Caco-2 (cell line): ENCODE measurements around the gene TUT4. TPM values are rescaled to one million over a fixed set of nuclear protein-coding genes. Genes with fewer than 3 reads are reported as not detected.

ENCODE experiments used
- BruUV-seq: library from RNA; stranded (reverse); fragments of 400-500 nt; replicated peaks from 2 replicates; lab custom pipeline; 2021; lab: Mats Ljungman, UMichigan
- CTCF ChIA-PET: fragments of 300-600 bp; sonication (Branson Sonifier 250); formaldehyde crosslinking; loops from one replicate; lab custom pipeline; 2022; ENCODE audit warnings: antibody characterized with exemption; lab: Charles Lee
- POLR2A ChIA-PET: fragments of 300-600 bp; sonication (Branson Sonifier 250); formaldehyde crosslinking; loops from one replicate; lab custom pipeline; 2022; ENCODE audit warnings: antibody characterized with exemption; lab: Charles Lee
- DNase-seq, 2 experiments: peaks; one replicate each; pipeline versions ENCODE4 v3.0.0 to v3.0.0-alpha.2; 2020 to 2022
- H3K27me3 ChIP-seq: replicated peaks from 2 replicates; pipeline ENCODE4 v1.6.0; 2011; ENCODE audit warnings: low read length; ENCODE audit not compliant: control insufficient read depth, insufficient read depth
- H3K36me3 ChIP-seq: 2 replicates; pipeline ENCODE4 v1.5.1; 2011; ENCODE audit warnings: low read length; ENCODE audit not compliant: control insufficient read depth, insufficient read depth
- H3K4me1 ChIP-seq: fragments of 250-450 bp; sonication (Bioruptor Pico); 2 replicates; pipeline ENCODE4 v1.5.1; 2020; ENCODE audit warnings: mild to moderate bottlenecking
- H3K4me3 ChIP-seq: 2 replicates; pipeline ENCODE4 v1.5.1; 2011; ENCODE audit warnings: low read depth, mild to moderate bottlenecking, control low read depth, low read length
- H3K9me3 ChIP-seq: fragments of 250-450 bp; sonication (Bioruptor Pico); 2 replicates; pipeline ENCODE4 v1.5.1; 2020; ENCODE audit warnings: mild to moderate bottlenecking, moderate library complexity
- H3K27ac Mint-ChIP-seq: one replicate; pipeline ENCODE4 v1.8.0; 2022; ENCODE audit warnings: mixed read lengths; ENCODE audit not compliant: unreplicated experiment
- H3K27me3 Mint-ChIP-seq: one replicate; pipeline ENCODE4 v1.8.0; 2022; ENCODE audit warnings: mixed read lengths; ENCODE audit not compliant: insufficient read depth, unreplicated experiment
- H3K36me3 Mint-ChIP-seq: one replicate; pipeline ENCODE4 v1.8.0; 2022; ENCODE audit warnings: mild to moderate bottlenecking, mixed read lengths; ENCODE audit not compliant: insufficient read depth, unreplicated experiment
- H3K4me1 Mint-ChIP-seq: one replicate; pipeline ENCODE4 v1.8.0; 2022; ENCODE audit warnings: low read depth, mixed read lengths; ENCODE audit not compliant: unreplicated experiment
- H3K4me3 Mint-ChIP-seq: one replicate; pipeline ENCODE4 v1.8.0; 2022; ENCODE audit warnings: mild to moderate bottlenecking, moderate library complexity, mixed read lengths; ENCODE audit not compliant: unreplicated experiment
- H3K9me3 Mint-ChIP-seq: one replicate; pipeline ENCODE4 v1.8.0; 2022; ENCODE audit warnings: mixed read lengths; ENCODE audit not compliant: unreplicated experiment
- CTCF ChIP-seq, 2 experiments: fragments of 200-600 bp in 1 of 2; IDR thresholded peaks; 1 replicate in 1 of 2; 2 replicates in 1 of 2; pipeline versions ENCODE4 v1.5.1 to v1.8.0; 2011 to 2022; ENCODE audit warnings: antibody characterized with exemption in 1 of 2, control low read depth in 1 of 2, inconsistent platforms in 1 of 2, low read depth in 1 of 2, low read length in 1 of 2, mild to moderate bottlenecking in 1 of 2, moderate library complexity in 1 of 2; ENCODE audit not compliant: insufficient read depth in 1 of 2, severe bottlenecking in 1 of 2, unreplicated experiment in 1 of 2
- intact Hi-C: fragments of 100-400 bp; cut with micrococcal nuclease; formaldehyde crosslinking; loops from one replicate; pipeline ENCODE4 v1.10.0; 2022; ENCODE audit not compliant: unreplicated experiment
- total RNA-seq: library from RNA; stranded (reverse); gene quantifications from 2 replicates; pipeline ENCODE4 v1.2.3, GENCODE V29; 2022

Gene TUT4
- total RNA-seq, 1 experiment from 2014 or later: 54.9 TPM

GRCh38 chr1:52385376-52385775 lies 167.5 kb downstream of the TUT4 start:
- H3K27ac Mint-ChIP-seq: no peak overlapping the region
- BruUV-seq: no TSS peak

More at GRCh38 chr1:52385376-52385775, 167.5 kb downstream of the TUT4 start:
- Mint-ChIP-seq H3K4me3 (no peak overlapping the region), H3K36me3 (peaks cover 45% of the 10 kb centered on the region), H3K9me3 (no peaks in the 10 kb centered on the region), H3K4me1 (no peaks in the 10 kb centered on the region), H3K27me3 (no peaks in the 10 kb centered on the region)
- intact Hi-C loops: no loop called here
- POLR2A ChIA-PET: no interaction called here
- no peaks in the 10 kb centered on the region for H3K27me3 ChIP-seq
- no peaks in the 10 kb centered on the region for H3K4me1 ChIP-seq
- H3K4me3 ChIP-seq: no peak overlapping the region
- no peak for TF ChIP-seq CTCF (IDR thresholded peaks at IDR 0.05; ENCODE audit: insufficient read depth in 1 of 2, low read depth in 1 of 2, low read length in 1 of 2, severe bottlenecking in 1 of 2, unreplicated experiment in 1 of 2)
- H3K9me3 ChIP-seq: no peaks in the 10 kb centered on the region
- no peaks in the 10 kb centered on the region; the same call in 1 of the 2 replicates for H3K36me3 ChIP-seq
- CTCF ChIA-PET: no interaction called here
- DNase-seq: no peak

Other genes starting within 250 kb of the TUT4 start
- gene CC2D1B, start 186.9 kb downstream of the TUT4 start, total RNA-seq: 31.1 and 32.4 TPM in 2 replicates
- gene ORC1, start 148.7 kb downstream of the TUT4 start, total RNA-seq: 12.1 and 14.0 TPM in 2 replicates
- gene PRPF38A, start 148.5 kb downstream of the TUT4 start, total RNA-seq: 40.4 and 43.1 TPM in 2 replicates
- gene GPX7, start 49.3 kb upstream of the TUT4 start, total RNA-seq: 19.4 and 21.7 TPM in 2 replicates
- gene SHISAL2A, start 80.1 kb upstream of the TUT4 start, total RNA-seq: 3.2 and 3.7 TPM in 2 replicates
- gene COA7, start 145.3 kb upstream of the TUT4 start, total RNA-seq: 38.4 and 40.2 TPM in 2 replicates
- 15.8 and 17.1 TPM in 2 replicates for gene ZYG11B, start 173.4 kb upstream of the TUT4 start, total RNA-seq